ENCODE results near the gene TTC4. TPM values are rescaled to one million over a fixed set of nuclear protein-coding genes. Genes with fewer than 3 reads are reported as not detected.

TTC4 gene
- total and polyA plus RNA-seq, 2 of the 4 experiments (the other 2 are of a cell fraction): 21.6 to 27.1 TPM

DNA sequence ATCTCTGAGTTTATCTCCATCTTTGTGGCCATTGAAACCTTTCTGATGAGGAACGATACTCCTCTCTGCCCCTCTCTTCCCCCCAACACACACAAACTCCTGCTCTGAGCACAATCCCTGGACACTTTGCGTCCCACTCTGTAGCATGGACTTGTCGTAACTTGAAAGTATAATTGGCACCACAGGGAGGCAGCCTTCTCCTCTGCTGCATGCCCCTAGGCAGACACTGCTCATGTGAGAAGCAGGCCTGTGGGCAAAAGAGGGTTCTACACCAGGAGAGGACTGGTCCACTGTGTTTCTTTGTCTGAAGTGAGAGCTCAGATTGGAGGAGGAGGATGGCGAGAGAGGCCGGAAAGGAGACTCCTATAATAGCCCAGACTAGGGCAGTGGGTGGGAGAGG, 52.4 kb downstream of the TTC4 start:
- H4K8ac ChIP-seq (ENCODE audit: low read depth in 2 of 2, low read length in 2 of 2): no peak overlapping the region
- no peak overlapping the region for H2AFZ ChIP-seq (replicated peaks; ENCODE audit: low read length, poor library complexity)
- no peak overlapping the region for H4K91ac ChIP-seq (ENCODE audit: insufficient read depth, low read depth, low read length)
- H3K27me3 ChIP-seq (ENCODE audit: control insufficient read depth, insufficient read depth, low read length): peaks cover 4% of the 10 kb centered on the region; the same call in 1 of the 2 replicates
- no peak overlapping the region for H4K5ac ChIP-seq (ENCODE audit: low read depth, low read length)
- no CpG with 5 or more reads among the region's 5 CpGs for WGBS, 2 experiments (ENCODE audit: extremely low coverage in 2 of 2, insufficient read length in 1 of 2)
- CTCF ChIA-PET: no interaction called here
- no peaks in the 10 kb centered on the region for H4K20me1 ChIP-seq (ENCODE audit: insufficient read depth, low read length)
- no peak overlapping the region for H3K4me2 ChIP-seq (ENCODE audit: low read depth, low read length)
- DNase-seq: peak; percentile 13
- dilution Hi-C loops (cut with HindIII; ENCODE audit: low sequenced_read_pairs, unreplicated experiment): no loop called here
- H3K9me1 ChIP-seq (ENCODE audit: insufficient read depth, low read length): no peaks in the 10 kb centered on the region
- H2AK5ac ChIP-seq (ENCODE audit: low read depth, low read length): no peak overlapping the region
- H3K36me3 ChIP-seq (ENCODE audit: control insufficient read depth, insufficient read depth, low read length): no peaks in the 10 kb centered on the region
- no peaks in the 10 kb centered on the region for H3K4me1 ChIP-seq (ENCODE audit: control insufficient read depth, insufficient read depth, low read length)
- H3K56ac ChIP-seq (ENCODE audit: extremely low read depth, insufficient read depth, low read length): no peak overlapping the region
- H2BK5ac ChIP-seq (ENCODE audit: low read depth, low read length, poor library complexity, severe bottlenecking): no peak overlapping the region
- no peak overlapping the region for H3K4ac ChIP-seq (ENCODE audit: low read depth, low read length)
- H3K79me1 ChIP-seq (ENCODE audit: low read depth in 1 of 2, low read length in 2 of 2): peaks cover 10 to 12% of the 10 kb centered on the region in 2 experiments; a peak in 3 of 4 replicates
- H3K27ac ChIP-seq (ENCODE audit: insufficient read depth, low read length): no peak overlapping the region
- intact Hi-C loops (cut with micrococcal nuclease): no loop called here
- no peak overlapping the region for H3K23ac ChIP-seq (ENCODE audit: low read depth, low read length)
- no peak overlapping the region for H3K4me3 ChIP-seq (ENCODE audit: insufficient read depth, low read depth, low read length)
- no peak overlapping the region for H3K14ac ChIP-seq (replicated peaks; ENCODE audit: low read depth, low read length)
- H3K9ac ChIP-seq (ENCODE audit: low read depth, low read length): no peak overlapping the region
- BruUV-seq (replicated peaks): no TSS peak
- H3K18ac ChIP-seq (ENCODE audit: low read depth, low read length): no peak overlapping the region
- H2BK120ac ChIP-seq (ENCODE audit: low read depth, low read length): no peak overlapping the region
- no peaks in the 10 kb centered on the region for H3K9me3 ChIP-seq (ENCODE audit: control insufficient read depth, insufficient read depth, low read length)
- no peak for ATAC-seq (ENCODE audit: low read depth)
- H2AK9ac ChIP-seq (replicated peaks; ENCODE audit: low read depth, low read length, poor library complexity): no peak overlapping the region
- in situ Hi-C loops (cut with MboI; ENCODE audit: low sequenced_read_pairs): no loop called here
- no peak overlapping the region for H2BK20ac ChIP-seq (ENCODE audit: low read depth, low read length)
- TF ChIP-seq CTCF (conservative IDR thresholded peaks at IDR 0.05; ENCODE audit: low read depth, low read length) (no peak), RAD21 (IDR thresholded peaks at IDR 0.05; ENCODE audit: low read length) (no peak)
- H2BK15ac ChIP-seq (ENCODE audit: low read depth, low read length): no peak overlapping the region
- POLR2A ChIA-PET (ENCODE audit: unreplicated experiment): no interaction called here

Measured in IMR-90 (cell line).